ENCODE results near the gene IARS1. TPM values are rescaled to one million over a fixed set of nuclear protein-coding genes. Genes with fewer than 3 reads are reported as not detected.

IARS1 gene
- total RNA-seq, 3 donors from 2014 or later = 56.5 to 111 (median 111) TPM

- H3K4me3 ChIP-seq = no peak overlapping the region
- no peak overlapping the region for H3K27ac ChIP-seq
- no peaks in the 10 kb centered on the region for H3K27me3 ChIP-seq
- TF ChIP-seq, protein P1, sequence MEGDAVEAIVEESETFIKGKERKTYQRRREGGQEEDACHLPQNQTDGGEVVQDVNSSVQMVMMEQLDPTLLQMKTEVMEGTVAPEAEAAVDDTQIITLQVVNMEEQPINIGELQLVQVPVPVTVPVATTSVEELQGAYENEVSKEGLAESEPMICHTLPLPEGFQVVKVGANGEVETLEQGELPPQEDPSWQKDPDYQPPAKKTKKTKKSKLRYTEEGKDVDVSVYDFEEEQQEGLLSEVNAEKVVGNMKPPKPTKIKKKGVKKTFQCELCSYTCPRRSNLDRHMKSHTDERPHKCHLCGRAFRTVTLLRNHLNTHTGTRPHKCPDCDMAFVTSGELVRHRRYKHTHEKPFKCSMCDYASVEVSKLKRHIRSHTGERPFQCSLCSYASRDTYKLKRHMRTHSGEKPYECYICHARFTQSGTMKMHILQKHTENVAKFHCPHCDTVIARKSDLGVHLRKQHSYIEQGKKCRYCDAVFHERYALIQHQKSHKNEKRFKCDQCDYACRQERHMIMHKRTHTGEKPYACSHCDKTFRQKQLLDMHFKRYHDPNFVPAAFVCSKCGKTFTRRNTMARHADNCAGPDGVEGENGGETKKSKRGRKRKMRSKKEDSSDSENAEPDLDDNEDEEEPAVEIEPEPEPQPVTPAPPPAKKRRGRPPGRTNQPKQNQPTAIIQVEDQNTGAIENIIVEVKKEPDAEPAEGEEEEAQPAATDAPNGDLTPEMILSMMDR (IDR thresholded peaks at IDR 0.05) = no peak
- TF ChIP-seq POLR2A (IDR thresholded peaks at IDR 0.05) (no peak), POLR2AphosphoS5 (IDR thresholded peaks at IDR 0.05) (no peak)
- no peak for DNase-seq (ENCODE audit: low spot score in 2 of 2)
- no peaks in the 10 kb centered on the region for H3K9me3 ChIP-seq
- no peaks in the 10 kb centered on the region for H3K36me3 ChIP-seq
- intact Hi-C loops (cut with DNase I; ENCODE audit: low total_unique reads) = no loop called here
- no peaks in the 10 kb centered on the region for H3K4me1 ChIP-seq
Measured at GRCh38 chr9:92332577-92333281, 39.2 kb upstream of the IARS1 start.

GRCh38 chr9:92328225-92328624, 34.7 kb upstream of the IARS1 start:
- no peak for DNase-seq (ENCODE audit: low spot score in 2 of 2)
- no peak for TF ChIP-seq POLR2AphosphoS5 (IDR thresholded peaks at IDR 0.05)
- TF ChIP-seq, protein P1 (IDR thresholded peaks at IDR 0.05) = no peak
- no peak for TF ChIP-seq POLR2A (IDR thresholded peaks at IDR 0.05)
- H3K4me1 ChIP-seq = peaks cover 0 to 4% of the 10 kb centered on the region in 2 donors
- no peak overlapping the region for H3K27ac ChIP-seq
- no peaks in the 10 kb centered on the region for H3K36me3 ChIP-seq
- no peak overlapping the region for H3K4me3 ChIP-seq
- H3K9me3 ChIP-seq = no peaks in the 10 kb centered on the region
- intact Hi-C loops (cut with DNase I; ENCODE audit: low total_unique reads) = loop anchor here (5.0 kb wide), 1 partner anchor 309 kb away; no protein-coding TSS in a partner anchor
- H3K27me3 ChIP-seq = no peaks in the 10 kb centered on the region

- intact Hi-C loops (cut with DNase I; ENCODE audit: low total_unique reads) = loop anchor here (5.0 kb wide), 1 partner anchor 310 kb away; no protein-coding TSS in a partner anchor
- Histone ChIP-seq H3K27me3 (no peaks in the 10 kb centered on the region), H3K9me3 (no peaks in the 10 kb centered on the region), H3K4me3 (no peak overlapping the region), H3K36me3 (no peaks in the 10 kb centered on the region), H3K4me1 (peaks cover 0 to 4% of the 10 kb centered on the region in 2 donors), H3K27ac (no peak overlapping the region)
- DNase-seq (ENCODE audit: low spot score in 2 of 2) = no peak
- TF ChIP-seq POLR2A (IDR thresholded peaks at IDR 0.05) = no peak
- no peak for TF ChIP-seq POLR2AphosphoS5 (IDR thresholded peaks at IDR 0.05)
- TF ChIP-seq, protein P1 (IDR thresholded peaks at IDR 0.05) = no peak
Measured at GRCh38 chr9:92327283-92327850, 33.9 kb upstream of the IARS1 start.

DNA sequence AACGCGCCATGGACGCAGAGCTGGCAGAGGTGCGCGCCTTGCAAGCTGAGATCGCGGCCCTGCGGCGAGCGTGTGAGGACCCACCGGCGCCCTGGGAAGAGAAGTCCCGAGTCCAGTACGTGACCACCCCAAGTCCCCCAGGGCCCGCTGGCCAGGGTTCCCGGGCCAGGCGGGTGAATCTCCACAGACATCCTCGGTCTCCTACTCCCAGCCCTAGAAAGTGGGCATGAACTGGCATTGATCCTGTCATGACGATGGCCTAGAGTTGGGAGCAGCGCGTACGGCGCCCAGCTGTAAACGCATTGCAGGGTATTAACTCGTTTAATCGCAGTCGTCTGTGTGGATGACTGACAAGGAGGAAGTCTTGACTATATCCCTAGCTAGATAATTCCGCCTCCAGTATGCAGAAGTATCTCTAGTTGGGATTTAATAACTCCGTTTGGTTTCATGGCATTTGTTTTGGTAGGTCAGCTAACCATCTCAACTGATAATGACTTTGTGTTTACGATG, 32.5 kb upstream of the IARS1 start:
- H3K27me3 ChIP-seq = no peaks in the 10 kb centered on the region

More for the DNA sequence above, 32.5 kb upstream of the IARS1 start:
- peak overlapping the region; percentile 98 for H3K27ac ChIP-seq
- TF ChIP-seq, protein P1 (IDR thresholded peaks at IDR 0.05) = no peak
- no peak for TF ChIP-seq POLR2AphosphoS5 (IDR thresholded peaks at IDR 0.05)
- TF ChIP-seq POLR2A (IDR thresholded peaks at IDR 0.05) = no peak
- H3K9me3 ChIP-seq = no peaks in the 10 kb centered on the region
- peaks cover 0 to 4% of the 10 kb centered on the region in 2 donors for H3K4me1 ChIP-seq
- no peak for DNase-seq (ENCODE audit: low spot score in 2 of 2)
- intact Hi-C loops (cut with DNase I; ENCODE audit: low total_unique reads) = loop anchor here (5.0 kb wide), 1 partner anchor 311 kb away; no protein-coding TSS in a partner anchor
- peak overlapping the region; percentile 77 to 84 (median 84) for H3K4me3 ChIP-seq
- H3K36me3 ChIP-seq = no peaks in the 10 kb centered on the region

Measured in breast epithelium (tissue), 4 donors.